Esophagus squamous epithelium (tissue), 5 donors: ENCODE results near the gene GLB1L2. TPM values are rescaled to one million over a fixed set of nuclear protein-coding genes. Genes with fewer than 3 reads are reported as not detected.

ENCODE experiments used
- DNase-seq: peaks from one replicate; lab custom pipeline; 2025; lab: John Stamatoyannopoulos, UW
- H3K27ac ChIP-seq, 4 donors: fragments of 200-600 bp; sonication (generic); one replicate each; pipeline ENCODE4 v1.5.1; 2016 to 2019; ENCODE audit warnings: mild to moderate bottlenecking in 1 of 4
- H3K27me3 ChIP-seq, 4 donors: fragments of 200-600 bp; sonication (generic); 1 replicate in 3 of 4; 2 replicates in 1 of 4; pipeline versions ENCODE4 v1.5.1 to v1.6.0; 2017 to 2021; ENCODE audit warnings: antibody characterized with exemption in 1 of 4
- H3K36me3 ChIP-seq, 3 donors: fragments of 200-600 bp; sonication (generic); one replicate each; pipeline ENCODE4 v1.5.1; 2016 to 2019
- H3K4me1 ChIP-seq, 3 donors: fragments of 200-600 bp; sonication (generic); one replicate each; pipeline ENCODE4 v1.5.1; 2017 to 2019
- H3K4me3 ChIP-seq, 4 donors: fragments of 200-600 bp; sonication (generic); 1 replicate in 3 of 4; 2 replicates in 1 of 4; pipeline ENCODE4 v1.5.1; 2016 to 2019; ENCODE audit warnings: mild to moderate bottlenecking in 2 of 4, moderate library complexity in 1 of 4
- H3K9me3 ChIP-seq, 3 donors: fragments of 200-600 bp; sonication (generic); one replicate each; pipeline ENCODE4 v1.5.1; 2016 to 2019
- CTCF ChIP-seq, 6 experiments: fragments of 450-650 bp in 4 of 6; fragments of 200-600 bp in 2 of 6; sonication (generic) in 2 of 6; IDR thresholded peaks; one replicate each; pipeline ENCODE4 v1.5.1; 2016 to 2019; ENCODE audit warnings: antibody characterized with exemption in 6 of 6, mild to moderate bottlenecking in 4 of 6, moderate library complexity in 4 of 6
- POLR2A ChIP-seq, 4 donors: fragments of 450-650 bp; IDR thresholded peaks; one replicate each; pipeline ENCODE4 v1.6.1; 2017; ENCODE audit warnings: antibody characterized with exemption in 4 of 4, mild to moderate bottlenecking in 4 of 4, moderate library complexity in 3 of 4
- WGBS, 2 donors: methylation state at CpG; one replicate each; pipeline ENCODE4 v1.1.5; 2018; 5-methylcytosine and 5-hydroxymethylcytosine counted together
- intact Hi-C: fragments of 100-400 bp; cut with DNase I; formaldehyde crosslinking; loops from one replicate; pipeline ENCODE4 v1.15.0; 2022
- total RNA-seq, 4 donors: library from RNA; depleted of rRNA; stranded (reverse); fragments of >200 nt; gene quantifications; one replicate each; pipeline ENCODE4 v1.1.0, GENCODE V29; 2016
- donor health status: DM: yes; HTN: yes; CAD: no.

Gene GLB1L2
- total RNA-seq, 4 donors from 2014 or later, result 2.8 to 7.8 (median 3.7) TPM

- H3K9me3 ChIP-seq, result no peaks in the 10 kb centered on the region
- WGBS, 2 donors, result 89 to 92% methylated on average over 4 to 13 of the region's 15 CpGs
- DNase-seq, result no peak
- H3K27ac ChIP-seq, result no peak overlapping the region
- no peak for TF ChIP-seq CTCF (IDR thresholded peaks at IDR 0.05)
- no peak for TF ChIP-seq POLR2A (IDR thresholded peaks at IDR 0.05)
- H3K4me1 ChIP-seq, result no peaks in the 10 kb centered on the region
- intact Hi-C loops, result no loop called here
- H3K27me3 ChIP-seq, result no peaks in the 10 kb centered on the region
- no peaks in the 10 kb centered on the region for H3K36me3 ChIP-seq
- no peak overlapping the region for H3K4me3 ChIP-seq
Measured at GRCh38 chr11:134292661-134293060, 39.1 kb upstream of the GLB1L2 start.

GRCh38 chr11:134293119-134294113 lies 38.4 kb upstream of the GLB1L2 start:
- Histone ChIP-seq H3K4me1 (no peaks in the 10 kb centered on the region), H3K9me3 (no peaks in the 10 kb centered on the region), H3K4me3 (no peak overlapping the region), H3K27me3 (no peaks in the 10 kb centered on the region), H3K27ac (no peak overlapping the region), H3K36me3 (no peaks in the 10 kb centered on the region)
- intact Hi-C loops, result no loop called here
- DNase-seq, result no peak
- 70 to 85% methylated on average over 14 to 17 of the region's 20 CpGs for WGBS, 2 donors
- TF ChIP-seq POLR2A (IDR thresholded peaks at IDR 0.05) (no peak), CTCF (IDR thresholded peaks at IDR 0.05) (no peak)

GRCh38 chr11:134294664-134295063 lies 37.1 kb upstream of the GLB1L2 start:
- Histone ChIP-seq H3K27ac (no peak overlapping the region), H3K4me1 (no peaks in the 10 kb centered on the region), H3K9me3 (no peaks in the 10 kb centered on the region), H3K4me3 (no peak overlapping the region), H3K27me3 (no peaks in the 10 kb centered on the region), H3K36me3 (no peaks in the 10 kb centered on the region)
- no peak for TF ChIP-seq CTCF (IDR thresholded peaks at IDR 0.05)
- TF ChIP-seq POLR2A (IDR thresholded peaks at IDR 0.05), result no peak
- intact Hi-C loops, result no loop called here
- DNase-seq, result no peak
- 75 to 81% methylated on average over 9 of the region's 9 CpGs for WGBS, 2 donors

GRCh38 chr11:134312223-134312622 lies 19.6 kb upstream of the GLB1L2 start:
- H3K4me3 ChIP-seq, result no peak overlapping the region
- intact Hi-C loops, result no loop called here
- peaks cover 0 to 6% (median 0%) of the 10 kb centered on the region in 4 donors for H3K27me3 ChIP-seq
- no peaks in the 10 kb centered on the region for H3K9me3 ChIP-seq
- 67 to 82% methylated on average over 3 to 10 of the region's 12 CpGs for WGBS, 2 donors
- H3K36me3 ChIP-seq, result no peaks in the 10 kb centered on the region
- H3K27ac ChIP-seq, result no peak overlapping the region
- DNase-seq, result no peak
- TF ChIP-seq POLR2A (IDR thresholded peaks at IDR 0.05), result no peak
- no peak for TF ChIP-seq CTCF (IDR thresholded peaks at IDR 0.05)
- H3K4me1 ChIP-seq, result no peaks in the 10 kb centered on the region

GRCh38 chr11:134312807-134313206 lies 19.0 kb upstream of the GLB1L2 start:
- no peaks in the 10 kb centered on the region for H3K36me3 ChIP-seq
- DNase-seq, result no peak
- no peak overlapping the region for H3K4me3 ChIP-seq
- intact Hi-C loops, result no loop called here
- H3K4me1 ChIP-seq, result no peaks in the 10 kb centered on the region
- 53 to 73% methylated on average over 2 to 3 of the region's 5 CpGs for WGBS, 2 donors
- TF ChIP-seq POLR2A (IDR thresholded peaks at IDR 0.05) (no peak), CTCF (IDR thresholded peaks at IDR 0.05) (no peak)
- H3K9me3 ChIP-seq, result no peaks in the 10 kb centered on the region
- peaks cover 0 to 6% (median 0%) of the 10 kb centered on the region in 4 donors for H3K27me3 ChIP-seq
- no peak overlapping the region for H3K27ac ChIP-seq
